OCI-LY7 (cell line): Measurements from ENCODE around the gene ADORA2A. TPM values are rescaled to one million over a fixed set of nuclear protein-coding genes. Genes with fewer than 3 reads are reported as not detected.

Experiments
- BruUV-seq: library from RNA; stranded (reverse); fragments of 400-500 nt; replicated peaks from 2 replicates; lab custom pipeline; 2021; lab: Mats Ljungman, UMichigan
- CTCF ChIA-PET: fragments of 300-600 bp; sonication (Branson Sonifier 250); formaldehyde crosslinking; loops from one replicate; lab custom pipeline; 2022; ENCODE audit warnings: antibody characterized with exemption; ENCODE audit not compliant: unreplicated experiment; lab: Charles Lee
- POLR2A ChIA-PET: fragments of 300-600 bp; sonication (Branson Sonifier 250); formaldehyde crosslinking; loops from one replicate; lab custom pipeline; 2022; ENCODE audit warnings: antibody characterized with exemption; lab: Charles Lee
- DNase-seq: peaks from one replicate; pipeline ENCODE4 v3.0.0-alpha.2; 2015; ENCODE audit warnings: low spot score
- H2AFZ ChIP-seq: fragments of 200-600 bp; sonication (generic), shearing (Covaris generic); 2 replicates; pipeline ENCODE4 v1.6.1; 2014; ENCODE audit warnings: mild to moderate bottlenecking, antibody characterized with exemption, low read length, moderate library complexity
- H3K27ac ChIP-seq: fragments of 200-600 bp; sonication (generic); 2 replicates; pipeline ENCODE4 v1.5.1; 2014; ENCODE audit warnings: mixed run types, low read depth, mild to moderate bottlenecking, moderate library complexity, low read length, inconsistent platforms; ENCODE audit not compliant: poor library complexity, severe bottlenecking
- H3K36me3 ChIP-seq: fragments of 200-600 bp; sonication (generic); 2 replicates; pipeline ENCODE4 v1.6.1; 2014; ENCODE audit warnings: mild to moderate bottlenecking, antibody characterized with exemption, low read length, moderate library complexity, mixed read lengths; ENCODE audit not compliant: insufficient read depth
- H3K4me1 ChIP-seq: fragments of 200-600 bp; sonication (generic); 2 replicates; pipeline ENCODE4 v1.5.1; 2014; ENCODE audit warnings: mild to moderate bottlenecking, low read length; ENCODE audit not compliant: insufficient read depth, poor library complexity, severe bottlenecking
- H3K4me2 ChIP-seq: fragments of 200-600 bp; sonication (generic); 2 replicates; pipeline ENCODE4 v1.6.1; 2014; ENCODE audit warnings: mild to moderate bottlenecking, low read length
- H3K4me3 ChIP-seq: fragments of 200-600 bp; sonication (generic); 2 replicates; pipeline ENCODE4 v1.5.1; 2014; ENCODE audit warnings: mild to moderate bottlenecking, low read depth, low read length; ENCODE audit not compliant: poor library complexity, severe bottlenecking
- H3K79me2 ChIP-seq: fragments of 200-600 bp; sonication (generic); 2 replicates; pipeline ENCODE4 v1.6.1; 2016; ENCODE audit warnings: low read depth, mild to moderate bottlenecking, low read length, moderate library complexity, mixed read lengths; ENCODE audit not compliant: insufficient read depth
- H3K9me2 ChIP-seq: fragments of 200-600 bp; sonication (generic); 2 replicates; pipeline ENCODE4 v1.6.1; 2016; ENCODE audit warnings: mild to moderate bottlenecking, low read length, mixed read lengths; ENCODE audit not compliant: insufficient read depth
- H3K9me3 ChIP-seq: fragments of 200-600 bp; sonication (generic); 2 replicates; pipeline ENCODE4 v1.6.1; 2014; ENCODE audit warnings: mild to moderate bottlenecking, mixed run types, low read length, mixed read lengths
- H4K20me1 ChIP-seq: fragments of 200-600 bp; sonication (generic); 2 replicates; pipeline ENCODE4 v1.6.1; 2014; ENCODE audit warnings: mild to moderate bottlenecking, antibody characterized with exemption, low read length, moderate library complexity, mixed read lengths; ENCODE audit not compliant: insufficient read depth
- EZH2phosphoT487 ChIP-seq: fragments of 200-600 bp; sonication (generic); IDR thresholded peaks from 2 replicates; pipeline ENCODE4 v1.6.1; 2018; ENCODE audit warnings: low read depth, borderline replicate concordance, mild to moderate bottlenecking, mixed run types, antibody characterized with exemption, low read length, moderate library complexity, mixed read lengths
- intact Hi-C: fragments of 100-400 bp; cut with micrococcal nuclease; formaldehyde crosslinking; loops from one replicate; pipeline ENCODE4 v1.10.0; 2022; ENCODE audit not compliant: unreplicated experiment
- total RNA-seq, 2 experiments: library from RNA; depleted of rRNA in 1 of 2; stranded (reverse); fragments of >200 nt in 1 of 2; shearing (Covaris generic) in 1 of 2; gene quantifications; 2 replicates each; pipeline ENCODE4 v1.2.3, GENCODE V29; 2014 to 2022
- TF ChIP-seq, protein P1 (sequence below): fragments of 200-600 bp; sonication (generic); conservative IDR thresholded peaks from 2 replicates; pipeline ENCODE4 v1.5.1; 2014; ENCODE audit warnings: mild to moderate bottlenecking, antibody characterized with exemption, low read length, moderate library complexity, mixed read lengths

The ADORA2A gene
- total RNA-seq, 2 experiments from 2014 or later = 35.0 to 35.7 TPM

DNA sequence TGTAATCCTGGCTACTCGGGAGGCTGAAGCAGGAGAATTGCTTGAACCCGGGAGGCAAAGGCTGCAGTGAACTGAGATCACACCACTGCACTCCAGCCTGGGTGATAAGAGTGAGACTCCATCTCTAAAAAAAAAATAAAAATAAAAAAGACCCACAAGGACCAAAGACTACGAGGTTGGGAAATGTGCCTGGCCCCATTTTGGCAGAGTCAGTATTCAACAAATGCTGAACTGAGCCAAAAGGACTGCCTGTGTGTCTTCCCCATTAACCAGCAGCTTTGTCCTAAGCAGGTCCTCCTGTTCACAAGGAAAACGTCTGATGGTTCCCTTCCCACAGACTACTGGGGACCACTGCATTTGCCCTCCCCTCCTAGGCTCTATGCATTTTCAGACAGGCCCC is 27.6 kb downstream of the ADORA2A start:
- CTCF ChIA-PET = no interaction called here
- Histone ChIP-seq H3K9me3 (peaks cover 14% of the 10 kb centered on the region; the same call in 1 of the 2 replicates), H3K36me3 (peaks cover 4% of the 10 kb centered on the region; the same call in 1 of the 2 replicates), H3K4me3 (no peak overlapping the region), H2AFZ (no peak overlapping the region), H4K20me1 (no peaks in the 10 kb centered on the region), H3K4me1 (peaks cover 12% of the 10 kb centered on the region), H3K27ac (no peak overlapping the region), H3K79me2 (no peaks in the 10 kb centered on the region), H3K4me2 (no peak overlapping the region), H3K9me2 (no peaks in the 10 kb centered on the region)
- intact Hi-C loops = no loop called here
- POLR2A ChIA-PET = no interaction called here
- DNase-seq = no peak
- no TSS peak for BruUV-seq
- TF ChIP-seq, protein P1, sequence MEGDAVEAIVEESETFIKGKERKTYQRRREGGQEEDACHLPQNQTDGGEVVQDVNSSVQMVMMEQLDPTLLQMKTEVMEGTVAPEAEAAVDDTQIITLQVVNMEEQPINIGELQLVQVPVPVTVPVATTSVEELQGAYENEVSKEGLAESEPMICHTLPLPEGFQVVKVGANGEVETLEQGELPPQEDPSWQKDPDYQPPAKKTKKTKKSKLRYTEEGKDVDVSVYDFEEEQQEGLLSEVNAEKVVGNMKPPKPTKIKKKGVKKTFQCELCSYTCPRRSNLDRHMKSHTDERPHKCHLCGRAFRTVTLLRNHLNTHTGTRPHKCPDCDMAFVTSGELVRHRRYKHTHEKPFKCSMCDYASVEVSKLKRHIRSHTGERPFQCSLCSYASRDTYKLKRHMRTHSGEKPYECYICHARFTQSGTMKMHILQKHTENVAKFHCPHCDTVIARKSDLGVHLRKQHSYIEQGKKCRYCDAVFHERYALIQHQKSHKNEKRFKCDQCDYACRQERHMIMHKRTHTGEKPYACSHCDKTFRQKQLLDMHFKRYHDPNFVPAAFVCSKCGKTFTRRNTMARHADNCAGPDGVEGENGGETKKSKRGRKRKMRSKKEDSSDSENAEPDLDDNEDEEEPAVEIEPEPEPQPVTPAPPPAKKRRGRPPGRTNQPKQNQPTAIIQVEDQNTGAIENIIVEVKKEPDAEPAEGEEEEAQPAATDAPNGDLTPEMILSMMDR = no peak
- TF ChIP-seq EZH2phosphoT487 = no peak

DNA sequence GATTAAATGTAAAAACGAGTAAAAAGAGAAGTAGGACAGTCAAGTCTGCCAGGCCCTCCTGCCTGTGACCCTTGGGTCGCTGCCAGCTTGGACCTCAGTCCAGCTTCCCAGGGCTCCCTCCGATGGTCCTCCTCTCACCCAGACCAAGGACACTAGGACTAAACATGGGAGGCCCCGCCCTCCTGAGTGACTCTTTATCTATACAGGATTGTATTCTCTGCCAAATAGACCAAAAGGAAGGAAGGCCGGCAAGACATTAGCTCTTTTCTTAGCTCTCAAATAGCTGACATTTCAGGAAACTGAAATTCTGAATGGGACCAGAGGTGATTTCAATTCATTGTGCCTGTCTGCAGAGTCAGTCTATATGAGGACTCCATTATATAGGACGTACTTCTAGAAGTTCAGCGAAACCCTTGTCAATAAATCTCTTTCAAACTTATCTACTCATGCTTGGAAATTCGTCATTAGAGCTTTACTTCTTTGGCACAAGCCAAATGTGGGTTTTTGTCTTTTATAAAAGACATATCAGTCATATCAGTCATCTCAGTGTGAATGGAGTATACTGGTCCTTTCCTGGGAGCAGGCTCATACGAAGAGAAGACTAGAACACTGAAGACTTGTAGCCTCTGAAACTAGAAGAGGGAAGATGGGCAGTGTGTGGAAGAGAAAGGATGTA is 28.5 kb downstream of the ADORA2A start:
- peaks cover 13% of the 10 kb centered on the region; the same call in 1 of the 2 replicates for H3K9me3 ChIP-seq
- no peak overlapping the region for H3K4me2 ChIP-seq
- TF ChIP-seq, protein P1 = no peak
- TF ChIP-seq EZH2phosphoT487 = no peak
- ChIA-PET POLR2A (interaction anchor here (0.6 to 1.0 kb wide), 5 partner anchors 22 to 132 kb away, joined by 3 read pairs; no protein-coding TSS in a partner anchor), CTCF (interaction anchor here (0.6 kb wide), 1 partner anchor 445 kb away, joined by 3 read pairs; no protein-coding TSS in a partner anchor)
- H3K4me1 ChIP-seq = peaks cover 3% of the 10 kb centered on the region
- DNase-seq = no peak
- no peaks in the 10 kb centered on the region for H3K9me2 ChIP-seq
- intact Hi-C loops = no loop called here
- H3K79me2 ChIP-seq = no peaks in the 10 kb centered on the region
- peaks cover 3% of the 10 kb centered on the region; the same call in 1 of the 2 replicates for H3K36me3 ChIP-seq
- H2AFZ ChIP-seq = no peak overlapping the region
- H3K4me3 ChIP-seq = no peak overlapping the region
- no TSS peak for BruUV-seq
- no peak overlapping the region for H3K27ac ChIP-seq
- H4K20me1 ChIP-seq = no peaks in the 10 kb centered on the region

DNA sequence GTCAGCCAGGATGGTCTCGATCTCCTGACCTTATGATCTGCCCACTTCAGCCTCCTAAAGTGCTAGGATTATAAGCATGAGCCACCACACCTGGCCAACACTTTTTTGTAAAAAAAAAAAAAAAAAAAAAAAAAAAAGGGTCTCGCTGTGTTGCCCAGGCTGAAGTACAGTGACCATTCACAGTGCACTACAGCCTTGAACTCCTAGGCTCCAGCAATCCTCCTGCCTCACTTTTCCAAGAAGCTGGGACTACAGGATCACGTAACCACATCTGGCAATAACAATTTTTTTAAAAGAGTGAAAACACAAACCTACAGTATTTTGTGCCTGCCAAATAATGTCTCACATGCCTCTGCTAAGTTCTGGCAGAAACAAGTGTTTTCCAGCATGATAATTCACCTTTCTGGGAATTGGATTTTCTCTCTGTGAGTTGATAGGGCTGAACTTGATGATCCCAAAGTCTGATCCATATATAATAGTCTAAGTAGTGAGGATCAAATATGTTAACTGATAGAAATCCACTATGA is 30.6 kb downstream of the ADORA2A start:
- Histone ChIP-seq H3K9me3 (no peaks in the 10 kb centered on the region), H3K4me2 (no peak overlapping the region), H3K9me2 (no peaks in the 10 kb centered on the region), H3K27ac (no peak overlapping the region), H3K4me1 (peaks cover under 1% of the 10 kb centered on the region), H3K36me3 (no peaks in the 10 kb centered on the region), H4K20me1 (no peaks in the 10 kb centered on the region), H3K4me3 (no peak overlapping the region), H3K79me2 (no peaks in the 10 kb centered on the region), H2AFZ (no peak overlapping the region)
- ChIA-PET CTCF (no interaction called here), POLR2A (no interaction called here)
- TF ChIP-seq EZH2phosphoT487 = no peak
- TF ChIP-seq, protein P1 = no peak
- intact Hi-C loops = no loop called here
- no peak for DNase-seq
- no TSS peak for BruUV-seq
